ENCODE results near the gene STAT5B. TPM values are rescaled to one million over a fixed set of nuclear protein-coding genes. Genes with fewer than 3 reads are reported as not detected.

STAT5B gene
- total and polyA plus RNA-seq, 9 of the 15 experiments (the other 6 are each of a cell fraction or from before 2014, with no cell fraction given) = 20.8 to 176 (median 92.4) TPM

DNA sequence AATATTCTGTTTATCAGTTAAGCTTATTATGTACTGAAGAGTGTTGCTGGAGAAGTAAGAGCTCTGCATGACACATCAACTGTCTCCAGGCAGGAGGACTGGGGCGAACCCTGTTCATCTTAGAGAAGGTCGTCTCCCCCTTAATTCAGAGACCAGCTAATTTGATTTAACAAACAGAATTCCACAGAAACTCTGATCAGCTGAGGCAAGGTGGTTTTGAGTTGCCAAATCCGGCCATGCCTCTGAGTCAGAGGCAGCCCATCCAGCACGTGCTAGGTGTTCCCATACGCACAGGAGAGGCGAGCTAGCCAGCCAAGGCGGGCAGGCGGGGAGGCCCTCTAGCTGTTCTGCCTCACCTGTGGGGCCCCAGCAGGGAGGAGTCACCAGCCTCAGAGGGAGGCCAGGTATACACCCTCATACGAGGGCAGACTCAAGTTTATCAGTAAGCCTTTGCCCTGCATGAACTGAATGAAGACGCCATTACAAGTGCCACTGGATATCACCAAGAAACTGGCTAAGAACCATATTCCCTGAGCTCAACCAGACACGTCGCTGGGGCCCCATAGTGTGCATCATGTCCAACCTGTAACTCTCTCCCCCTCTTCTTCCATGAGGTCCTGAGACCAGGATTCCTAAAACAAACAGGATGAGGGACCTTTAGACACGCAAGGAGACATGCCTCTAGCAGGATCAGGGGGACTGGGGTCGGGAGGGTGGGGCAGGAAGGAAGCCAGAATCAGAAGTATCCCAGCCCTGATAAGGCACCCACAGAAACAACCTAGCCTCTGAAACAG is 37.8 kb upstream of the STAT5B start (continued):
- TF ChIP-seq, protein P1, sequence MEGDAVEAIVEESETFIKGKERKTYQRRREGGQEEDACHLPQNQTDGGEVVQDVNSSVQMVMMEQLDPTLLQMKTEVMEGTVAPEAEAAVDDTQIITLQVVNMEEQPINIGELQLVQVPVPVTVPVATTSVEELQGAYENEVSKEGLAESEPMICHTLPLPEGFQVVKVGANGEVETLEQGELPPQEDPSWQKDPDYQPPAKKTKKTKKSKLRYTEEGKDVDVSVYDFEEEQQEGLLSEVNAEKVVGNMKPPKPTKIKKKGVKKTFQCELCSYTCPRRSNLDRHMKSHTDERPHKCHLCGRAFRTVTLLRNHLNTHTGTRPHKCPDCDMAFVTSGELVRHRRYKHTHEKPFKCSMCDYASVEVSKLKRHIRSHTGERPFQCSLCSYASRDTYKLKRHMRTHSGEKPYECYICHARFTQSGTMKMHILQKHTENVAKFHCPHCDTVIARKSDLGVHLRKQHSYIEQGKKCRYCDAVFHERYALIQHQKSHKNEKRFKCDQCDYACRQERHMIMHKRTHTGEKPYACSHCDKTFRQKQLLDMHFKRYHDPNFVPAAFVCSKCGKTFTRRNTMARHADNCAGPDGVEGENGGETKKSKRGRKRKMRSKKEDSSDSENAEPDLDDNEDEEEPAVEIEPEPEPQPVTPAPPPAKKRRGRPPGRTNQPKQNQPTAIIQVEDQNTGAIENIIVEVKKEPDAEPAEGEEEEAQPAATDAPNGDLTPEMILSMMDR (IDR thresholded peaks at IDR 0.05 in 2 of 3, conservative IDR thresholded peaks at IDR 0.05 in 1 of 3; ENCODE audit: insufficient read depth in 2 of 3, low read depth in 1 of 3, low read length in 3 of 3) = no peak
- TF ChIP-seq, protein P2, sequence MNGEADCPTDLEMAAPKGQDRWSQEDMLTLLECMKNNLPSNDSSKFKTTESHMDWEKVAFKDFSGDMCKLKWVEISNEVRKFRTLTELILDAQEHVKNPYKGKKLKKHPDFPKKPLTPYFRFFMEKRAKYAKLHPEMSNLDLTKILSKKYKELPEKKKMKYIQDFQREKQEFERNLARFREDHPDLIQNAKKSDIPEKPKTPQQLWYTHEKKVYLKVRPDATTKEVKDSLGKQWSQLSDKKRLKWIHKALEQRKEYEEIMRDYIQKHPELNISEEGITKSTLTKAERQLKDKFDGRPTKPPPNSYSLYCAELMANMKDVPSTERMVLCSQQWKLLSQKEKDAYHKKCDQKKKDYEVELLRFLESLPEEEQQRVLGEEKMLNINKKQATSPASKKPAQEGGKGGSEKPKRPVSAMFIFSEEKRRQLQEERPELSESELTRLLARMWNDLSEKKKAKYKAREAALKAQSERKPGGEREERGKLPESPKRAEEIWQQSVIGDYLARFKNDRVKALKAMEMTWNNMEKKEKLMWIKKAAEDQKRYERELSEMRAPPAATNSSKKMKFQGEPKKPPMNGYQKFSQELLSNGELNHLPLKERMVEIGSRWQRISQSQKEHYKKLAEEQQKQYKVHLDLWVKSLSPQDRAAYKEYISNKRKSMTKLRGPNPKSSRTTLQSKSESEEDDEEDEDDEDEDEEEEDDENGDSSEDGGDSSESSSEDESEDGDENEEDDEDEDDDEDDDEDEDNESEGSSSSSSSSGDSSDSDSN (IDR thresholded peaks at IDR 0.05; ENCODE audit: borderline replicate concordance in 1 of 2, low read depth in 2 of 2, low read length in 2 of 2) = 0 out of 4 replicates have a peak, but pooled peaks of 1 of the 2 experiments have one; percentile 30
- TF ChIP-seq ZKSCAN8 (CRISPR knock-in tag; IDR thresholded peaks at IDR 0.05) (peak; percentile 69; the same call in 1 of the 2 replicates), TGIF2 (CRISPR knock-in tag; IDR thresholded peaks at IDR 0.05) (no peak), NCOA6 (IDR thresholded peaks at IDR 0.05) (no peak), SUPT5H (IDR thresholded peaks at IDR 0.05) (0 out of 2 replicates have a peak, but pooled peaks have one; percentile 12), ZNF79 (CRISPR knock-in tag; IDR thresholded peaks at IDR 0.05; ENCODE audit: low read depth) (peak; percentile 31; the same call in 1 of the 2 replicates), SAFB (IDR thresholded peaks at IDR 0.05; ENCODE audit: borderline replicate concordance, low read depth, low read length) (no peak), BRD4 (IDR thresholded peaks at IDR 0.05) (peak; percentile 51; the same call in 1 of the 2 replicates), HMG20A (CRISPR knock-in tag; conservative IDR thresholded peaks at IDR 0.05) (0 out of 2 replicates have a peak, but pooled peaks have one; percentile 15), MECOM (CRISPR knock-in tag; IDR thresholded peaks at IDR 0.05) (peak; percentile 26; the same call in 1 of the 2 replicates), NCOA4 (IDR thresholded peaks at IDR 0.05; ENCODE audit: partially characterized antibody) (no peak), ETV1 (tag; conservative IDR thresholded peaks at IDR 0.05; ENCODE audit: low read depth) (peak; percentile 60), EGR1 (conservative IDR thresholded peaks at IDR 0.05) (no peak), ZNF766 (CRISPR knock-in tag; conservative IDR thresholded peaks at IDR 0.05) (peak; percentile 85; the same call in 1 of the 2 replicates)
- TF ChIP-seq, protein P3, sequence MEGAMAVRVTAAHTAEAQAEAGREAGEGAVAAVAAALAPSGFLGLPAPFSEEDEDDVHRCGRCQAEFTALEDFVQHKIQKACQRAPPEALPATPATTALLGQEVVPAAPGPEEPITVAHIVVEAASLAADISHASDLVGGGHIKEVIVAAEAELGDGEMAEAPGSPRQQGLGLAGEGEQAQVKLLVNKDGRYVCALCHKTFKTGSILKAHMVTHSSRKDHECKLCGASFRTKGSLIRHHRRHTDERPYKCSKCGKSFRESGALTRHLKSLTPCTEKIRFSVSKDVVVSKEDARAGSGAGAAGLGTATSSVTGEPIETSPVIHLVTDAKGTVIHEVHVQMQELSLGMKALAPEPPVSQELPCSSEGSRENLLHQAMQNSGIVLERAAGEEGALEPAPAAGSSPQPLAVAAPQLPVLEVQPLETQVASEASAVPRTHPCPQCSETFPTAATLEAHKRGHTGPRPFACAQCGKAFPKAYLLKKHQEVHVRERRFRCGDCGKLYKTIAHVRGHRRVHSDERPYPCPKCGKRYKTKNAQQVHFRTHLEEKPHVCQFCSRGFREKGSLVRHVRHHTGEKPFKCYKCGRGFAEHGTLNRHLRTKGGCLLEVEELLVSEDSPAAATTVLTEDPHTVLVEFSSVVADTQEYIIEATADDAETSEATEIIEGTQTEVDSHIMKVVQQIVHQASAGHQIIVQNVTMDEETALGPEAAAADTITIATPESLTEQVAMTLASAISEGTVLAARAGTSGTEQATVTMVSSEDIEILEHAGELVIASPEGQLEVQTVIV (CRISPR knock-in tag; IDR thresholded peaks at IDR 0.05; ENCODE audit: borderline replicate concordance) = no peak
- TF ChIP-seq, protein P4, sequence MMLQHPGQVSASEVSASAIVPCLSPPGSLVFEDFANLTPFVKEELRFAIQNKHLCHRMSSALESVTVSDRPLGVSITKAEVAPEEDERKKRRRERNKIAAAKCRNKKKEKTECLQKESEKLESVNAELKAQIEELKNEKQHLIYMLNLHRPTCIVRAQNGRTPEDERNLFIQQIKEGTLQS (IDR thresholded peaks at IDR 0.05) = peak; percentile 51
- TF ChIP-seq, protein P4 (CRISPR knock-in tag; conservative IDR thresholded peaks at IDR 0.05) = no peak
- TF ChIP-seq, protein P5, sequence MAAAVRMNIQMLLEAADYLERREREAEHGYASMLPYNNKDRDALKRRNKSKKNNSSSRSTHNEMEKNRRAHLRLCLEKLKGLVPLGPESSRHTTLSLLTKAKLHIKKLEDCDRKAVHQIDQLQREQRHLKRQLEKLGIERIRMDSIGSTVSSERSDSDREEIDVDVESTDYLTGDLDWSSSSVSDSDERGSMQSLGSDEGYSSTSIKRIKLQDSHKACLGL (CRISPR knock-in tag; IDR thresholded peaks at IDR 0.05; ENCODE audit: borderline replicate concordance, poor library complexity, severe bottlenecking) = no peak

Measured in K562 (cell line).